GM12878 (cell line): ENCODE data around the gene SLC39A13. TPM values are rescaled to one million over a fixed set of nuclear protein-coding genes. Genes with fewer than 3 reads are reported as not detected.
A peak's percentile ranks its signal among the peaks of the same experiment; 100 is the strongest.

Source experiments
- BRCA1 ChIP-seq: IDR thresholded peaks from 2 replicates; pipeline ENCODE4 v1.6.1; 2011; ENCODE audit warnings: low read depth, low read length, improper control_type of control experiment
- HDGF ChIP-seq: fragments of 450-650 bp; IDR thresholded peaks from 2 replicates; pipeline ENCODE4 v1.6.1; 2016; ENCODE audit warnings: antibody characterized with exemption
- IKZF1 ChIP-seq: fragments of 450-650 bp; conservative IDR thresholded peaks from 2 replicates; pipeline ENCODE4 v1.6.1; 2017; ENCODE audit warnings: antibody characterized with exemption, mild to moderate bottlenecking
- NBN ChIP-seq: fragments of 450-650 bp; IDR thresholded peaks from 2 replicates; pipeline ENCODE4 v1.6.1; 2016
- NFXL1 ChIP-seq: fragments of 450-650 bp; IDR thresholded peaks from 2 replicates; pipeline ENCODE4 v1.6.1; 2017; ENCODE audit warnings: antibody characterized with exemption, mild to moderate bottlenecking, borderline replicate concordance
- NFYA ChIP-seq: IDR thresholded peaks from 2 replicates; pipeline ENCODE4 v1.6.1; 2011; ENCODE audit warnings: low read depth, mild to moderate bottlenecking, low read length, improper control_type of control experiment, borderline replicate concordance
- POLR2A ChIP-seq: IDR thresholded peaks from 2 replicates; pipeline ENCODE4 v1.6.1; 2011; ENCODE audit warnings: low read depth, mild to moderate bottlenecking, low read length
- POLR2AphosphoS5 ChIP-seq: IDR thresholded peaks from 2 replicates; pipeline ENCODE4 v1.6.1; 2011; ENCODE audit warnings: mild to moderate bottlenecking, low read length, inconsistent platforms
- POU2F2 ChIP-seq: IDR thresholded peaks from 3 replicates; pipeline ENCODE4 v1.6.1; 2011; ENCODE audit warnings: low read depth, mild to moderate bottlenecking, low read length, borderline replicate concordance
- SMAD1 ChIP-seq: fragments of 450-650 bp; IDR thresholded peaks from 2 replicates; pipeline ENCODE4 v1.6.1; 2018; ENCODE audit warnings: mild to moderate bottlenecking, low read depth; ENCODE audit not compliant: partially characterized antibody
- SMC3 ChIP-seq: IDR thresholded peaks from 2 replicates; pipeline ENCODE4 v1.6.1; 2011; ENCODE audit warnings: low read length, improper control_type of control experiment, borderline replicate concordance
- SRF ChIP-seq, 2 experiments: IDR thresholded peaks; 2 replicates each; pipeline ENCODE4 v1.6.1; 2011; ENCODE audit warnings: low read depth in 2 of 2, low read length in 2 of 2, mild to moderate bottlenecking in 1 of 2, moderate library complexity in 1 of 2
- TBL1XR1 ChIP-seq: IDR thresholded peaks from 2 replicates; pipeline ENCODE4 v1.6.1; 2012; ENCODE audit warnings: low read depth, low read length, improper control_type of control experiment
- ZNF384 ChIP-seq: IDR thresholded peaks from 2 replicates; pipeline ENCODE4 v1.6.1; 2012; ENCODE audit warnings: low read depth, mild to moderate bottlenecking, low read length, improper control_type of control experiment, borderline replicate concordance
- polyA plus RNA-seq, 11 experiments: library from polyadenylated mRNA; depleted of rRNA in 4 of 11; unstranded in 6 of 11; stranded (reverse) in 5 of 11; fragments of >200 nt; fragmentation: Nextera tagmentation in 4 of 11; fragmentation: Illumina TruSeq in 1 of 11; extraction: Ambion mirVana in 4 of 11; extraction: Trizol in 1 of 11; gene quantifications; 1 replicate in 1 of 11; 2 replicates in 10 of 11; pipeline versions ENCODE4 v1.2.1 to v1.2.3, GENCODE V29; 2011 to 2016; ENCODE audit warnings: inconsistent platforms in 2 of 11, missing spikeins in 2 of 11, low read depth in 1 of 11
- total RNA-seq, 4 experiments: library from RNA; depleted of rRNA in 3 of 4; stranded (reverse); fragments of >200 nt in 3 of 4; fragmentation: Illumina TruSeq in 1 of 4; extraction: Trizol in 1 of 4; gene quantifications; 2 replicates each; pipeline versions ENCODE4 v1.2.1 to v1.2.3, GENCODE V29; 2013 to 2021
- TF ChIP-seq, protein P1 (sequence below): IDR thresholded peaks from 2 replicates; pipeline ENCODE4 v1.6.1; 2011; ENCODE audit warnings: low read depth, mild to moderate bottlenecking, low read length, moderate library complexity, borderline replicate concordance; ENCODE audit errors: extremely low read depth
- TF ChIP-seq, protein P2 (sequence below): fragments of 450-650 bp; IDR thresholded peaks from 2 replicates; pipeline ENCODE4 v1.6.1; 2014; ENCODE audit warnings: mild to moderate bottlenecking
- TF ChIP-seq, protein P3 (sequence below): fragments of 450-650 bp; conservative IDR thresholded peaks from 2 replicates; pipeline ENCODE4 v1.6.1; 2017; ENCODE audit warnings: mild to moderate bottlenecking, moderate library complexity
- TF ChIP-seq, protein P4 (sequence below): fragments of 450-650 bp; IDR thresholded peaks from 2 replicates; pipeline ENCODE4 v1.6.1; 2017; ENCODE audit warnings: mild to moderate bottlenecking, moderate library complexity
- TF ChIP-seq, protein P5 (sequence below): IDR thresholded peaks from 2 replicates; pipeline ENCODE4 v1.6.1; 2012; ENCODE audit warnings: mild to moderate bottlenecking, low read depth, low read length

Gene SLC39A13
- total and polyA plus RNA-seq, 10 of the 15 experiments (the other 5 are each of a cell fraction or from before 2014, with no cell fraction given), result 0.23 to 19.8 (median 6.3) TPM

DNA sequence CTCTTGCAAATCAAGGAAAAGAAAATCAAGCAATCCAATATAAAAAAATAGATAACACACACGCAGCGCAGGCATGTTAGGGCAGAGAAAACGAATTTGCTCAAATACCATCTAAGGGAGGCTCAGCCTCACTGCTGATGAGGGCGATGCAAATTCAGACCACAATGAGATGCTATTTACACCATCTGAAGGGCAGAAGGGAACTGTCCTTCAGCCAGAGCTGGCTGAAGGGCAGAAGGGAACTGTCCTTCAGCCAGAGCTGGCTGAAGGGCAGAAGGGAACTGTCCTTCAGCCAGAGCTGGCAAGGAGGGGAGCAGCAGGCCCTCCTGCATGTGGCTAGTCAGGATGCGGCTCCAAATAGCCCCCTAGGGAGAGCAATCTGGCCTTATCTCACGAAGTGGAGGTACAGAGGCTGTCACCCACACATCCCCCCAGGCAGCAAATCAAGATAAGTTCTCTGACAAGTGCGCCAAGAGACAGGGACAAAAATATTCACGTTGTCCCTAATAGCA lies 7.6 kb upstream of the SLC39A13 start (continued):
- TF ChIP-seq, protein P1, sequence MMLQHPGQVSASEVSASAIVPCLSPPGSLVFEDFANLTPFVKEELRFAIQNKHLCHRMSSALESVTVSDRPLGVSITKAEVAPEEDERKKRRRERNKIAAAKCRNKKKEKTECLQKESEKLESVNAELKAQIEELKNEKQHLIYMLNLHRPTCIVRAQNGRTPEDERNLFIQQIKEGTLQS, result no peak
- TF ChIP-seq, protein P2, sequence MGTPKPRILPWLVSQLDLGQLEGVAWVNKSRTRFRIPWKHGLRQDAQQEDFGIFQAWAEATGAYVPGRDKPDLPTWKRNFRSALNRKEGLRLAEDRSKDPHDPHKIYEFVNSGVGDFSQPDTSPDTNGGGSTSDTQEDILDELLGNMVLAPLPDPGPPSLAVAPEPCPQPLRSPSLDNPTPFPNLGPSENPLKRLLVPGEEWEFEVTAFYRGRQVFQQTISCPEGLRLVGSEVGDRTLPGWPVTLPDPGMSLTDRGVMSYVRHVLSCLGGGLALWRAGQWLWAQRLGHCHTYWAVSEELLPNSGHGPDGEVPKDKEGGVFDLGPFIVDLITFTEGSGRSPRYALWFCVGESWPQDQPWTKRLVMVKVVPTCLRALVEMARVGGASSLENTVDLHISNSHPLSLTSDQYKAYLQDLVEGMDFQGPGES, result no peak
- TF ChIP-seq POLR2A (peak; percentile 46; the same call in 1 of the 2 replicates), POLR2AphosphoS5 (peak; percentile 62; the same call in 1 of the 2 replicates), SMAD1 (no peak), ZNF384 (0 out of 2 replicates have a peak, but pooled peaks have one; percentile 7), POU2F2 (peak; percentile 94; the same call in 2 of the 3 replicates), HDGF (peak; percentile 68; the same call in 1 of the 2 replicates), IKZF1 (0 out of 2 replicates have a peak, but pooled peaks have one; percentile 34), TBL1XR1 (no peak), NBN (0 out of 2 replicates have a peak, but pooled peaks have one; percentile 89), SMC3 (no peak), BRCA1 (no peak), NFXL1 (no peak), SRF (IDR thresholded peaks at IDR 0.05; ENCODE audit: low read depth in 2 of 2, low read length in 2 of 2) (no peak), NFYA (no peak)
- TF ChIP-seq, protein P3, sequence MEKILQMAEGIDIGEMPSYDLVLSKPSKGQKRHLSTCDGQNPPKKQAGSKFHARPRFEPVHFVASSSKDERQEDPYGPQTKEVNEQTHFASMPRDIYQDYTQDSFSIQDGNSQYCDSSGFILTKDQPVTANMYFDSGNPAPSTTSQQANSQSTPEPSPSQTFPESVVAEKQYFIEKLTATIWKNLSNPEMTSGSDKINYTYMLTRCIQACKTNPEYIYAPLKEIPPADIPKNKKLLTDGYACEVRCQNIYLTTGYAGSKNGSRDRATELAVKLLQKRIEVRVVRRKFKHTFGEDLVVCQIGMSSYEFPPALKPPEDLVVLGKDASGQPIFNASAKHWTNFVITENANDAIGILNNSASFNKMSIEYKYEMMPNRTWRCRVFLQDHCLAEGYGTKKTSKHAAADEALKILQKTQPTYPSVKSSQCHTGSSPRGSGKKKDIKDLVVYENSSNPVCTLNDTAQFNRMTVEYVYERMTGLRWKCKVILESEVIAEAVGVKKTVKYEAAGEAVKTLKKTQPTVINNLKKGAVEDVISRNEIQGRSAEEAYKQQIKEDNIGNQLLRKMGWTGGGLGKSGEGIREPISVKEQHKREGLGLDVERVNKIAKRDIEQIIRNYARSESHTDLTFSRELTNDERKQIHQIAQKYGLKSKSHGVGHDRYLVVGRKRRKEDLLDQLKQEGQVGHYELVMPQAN, result no peak
- TF ChIP-seq, protein P4, sequence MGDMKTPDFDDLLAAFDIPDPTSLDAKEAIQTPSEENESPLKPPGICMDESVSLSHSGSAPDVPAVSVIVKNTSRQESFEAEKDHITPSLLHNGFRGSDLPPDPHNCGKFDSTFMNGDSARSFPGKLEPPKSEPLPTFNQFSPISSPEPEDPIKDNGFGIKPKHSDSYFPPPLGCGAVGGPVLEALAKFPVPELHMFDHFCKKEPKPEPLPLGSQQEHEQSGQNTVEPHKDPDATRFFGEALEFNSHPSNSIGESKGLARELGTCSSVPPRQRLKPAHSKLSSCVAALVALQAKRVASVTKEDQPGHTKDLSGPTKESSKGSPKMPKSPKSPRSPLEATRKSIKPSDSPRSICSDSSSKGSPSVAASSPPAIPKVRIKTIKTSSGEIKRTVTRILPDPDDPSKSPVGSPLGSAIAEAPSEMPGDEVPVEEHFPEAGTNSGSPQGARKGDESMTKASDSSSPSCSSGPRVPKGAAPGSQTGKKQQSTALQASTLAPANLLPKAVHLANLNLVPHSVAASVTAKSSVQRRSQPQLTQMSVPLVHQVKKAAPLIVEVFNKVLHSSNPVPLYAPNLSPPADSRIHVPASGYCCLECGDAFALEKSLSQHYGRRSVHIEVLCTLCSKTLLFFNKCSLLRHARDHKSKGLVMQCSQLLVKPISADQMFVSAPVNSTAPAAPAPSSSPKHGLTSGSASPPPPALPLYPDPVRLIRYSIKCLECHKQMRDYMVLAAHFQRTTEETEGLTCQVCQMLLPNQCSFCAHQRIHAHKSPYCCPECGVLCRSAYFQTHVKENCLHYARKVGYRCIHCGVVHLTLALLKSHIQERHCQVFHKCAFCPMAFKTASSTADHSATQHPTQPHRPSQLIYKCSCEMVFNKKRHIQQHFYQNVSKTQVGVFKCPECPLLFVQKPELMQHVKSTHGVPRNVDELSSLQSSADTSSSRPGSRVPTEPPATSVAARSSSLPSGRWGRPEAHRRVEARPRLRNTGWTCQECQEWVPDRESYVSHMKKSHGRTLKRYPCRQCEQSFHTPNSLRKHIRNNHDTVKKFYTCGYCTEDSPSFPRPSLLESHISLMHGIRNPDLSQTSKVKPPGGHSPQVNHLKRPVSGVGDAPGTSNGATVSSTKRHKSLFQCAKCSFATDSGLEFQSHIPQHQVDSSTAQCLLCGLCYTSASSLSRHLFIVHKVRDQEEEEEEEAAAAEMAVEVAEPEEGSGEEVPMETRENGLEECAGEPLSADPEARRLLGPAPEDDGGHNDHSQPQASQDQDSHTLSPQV, result no peak
- TF ChIP-seq, protein P5, sequence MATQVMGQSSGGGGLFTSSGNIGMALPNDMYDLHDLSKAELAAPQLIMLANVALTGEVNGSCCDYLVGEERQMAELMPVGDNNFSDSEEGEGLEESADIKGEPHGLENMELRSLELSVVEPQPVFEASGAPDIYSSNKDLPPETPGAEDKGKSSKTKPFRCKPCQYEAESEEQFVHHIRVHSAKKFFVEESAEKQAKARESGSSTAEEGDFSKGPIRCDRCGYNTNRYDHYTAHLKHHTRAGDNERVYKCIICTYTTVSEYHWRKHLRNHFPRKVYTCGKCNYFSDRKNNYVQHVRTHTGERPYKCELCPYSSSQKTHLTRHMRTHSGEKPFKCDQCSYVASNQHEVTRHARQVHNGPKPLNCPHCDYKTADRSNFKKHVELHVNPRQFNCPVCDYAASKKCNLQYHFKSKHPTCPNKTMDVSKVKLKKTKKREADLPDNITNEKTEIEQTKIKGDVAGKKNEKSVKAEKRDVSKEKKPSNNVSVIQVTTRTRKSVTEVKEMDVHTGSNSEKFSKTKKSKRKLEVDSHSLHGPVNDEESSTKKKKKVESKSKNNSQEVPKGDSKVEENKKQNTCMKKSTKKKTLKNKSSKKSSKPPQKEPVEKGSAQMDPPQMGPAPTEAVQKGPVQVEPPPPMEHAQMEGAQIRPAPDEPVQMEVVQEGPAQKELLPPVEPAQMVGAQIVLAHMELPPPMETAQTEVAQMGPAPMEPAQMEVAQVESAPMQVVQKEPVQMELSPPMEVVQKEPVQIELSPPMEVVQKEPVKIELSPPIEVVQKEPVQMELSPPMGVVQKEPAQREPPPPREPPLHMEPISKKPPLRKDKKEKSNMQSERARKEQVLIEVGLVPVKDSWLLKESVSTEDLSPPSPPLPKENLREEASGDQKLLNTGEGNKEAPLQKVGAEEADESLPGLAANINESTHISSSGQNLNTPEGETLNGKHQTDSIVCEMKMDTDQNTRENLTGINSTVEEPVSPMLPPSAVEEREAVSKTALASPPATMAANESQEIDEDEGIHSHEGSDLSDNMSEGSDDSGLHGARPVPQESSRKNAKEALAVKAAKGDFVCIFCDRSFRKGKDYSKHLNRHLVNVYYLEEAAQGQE, result peak; percentile 42; the same call in 1 of the 2 replicates
